Natural killer cell (primary cell): ENCODE measurements around the gene IQSEC1. TPM values are rescaled to one million over a fixed set of nuclear protein-coding genes. Genes with fewer than 3 reads are reported as not detected.

Experiments
- ATAC-seq, 3 donors: fragments of 150-1000 bp in 2 of 3; fragments of 200-7000 bp in 1 of 3; cut with Tn5 transposase; 1 replicate in 1 of 3; 2 replicates in 2 of 3; pipeline ENCODE4 v1.10.0; 2021; ENCODE audit warnings: mild to moderate bottlenecking in 2 of 3, moderate library complexity in 2 of 3
- DNase-seq, 2 donors: peaks; one replicate each; pipeline versions ENCODE4 v3.0.0 to v3.0.0-alpha.2; 2013 to 2021; ENCODE audit warnings: mixed read lengths in 1 of 2
- H3K27ac ChIP-seq: one replicate; pipeline ENCODE4 v1.5.1; 2013; ENCODE audit warnings: mild to moderate bottlenecking, low read length
- H3K27me3 ChIP-seq: one replicate; pipeline ENCODE4 v1.6.1; 2013; ENCODE audit warnings: low read length; ENCODE audit not compliant: control insufficient read depth, insufficient read depth
- H3K36me3 ChIP-seq: one replicate; pipeline ENCODE4 v1.6.1; 2013; ENCODE audit warnings: low read length; ENCODE audit not compliant: control insufficient read depth, insufficient read depth
- H3K4me1 ChIP-seq: one replicate; pipeline ENCODE4 v1.6.1; 2013; ENCODE audit warnings: low read length; ENCODE audit not compliant: control insufficient read depth, insufficient read depth
- H3K4me3 ChIP-seq: one replicate; pipeline ENCODE4 v1.5.1; 2013; ENCODE audit warnings: low read length
- H3K9me3 ChIP-seq: one replicate; pipeline ENCODE4 v1.6.1; 2013; ENCODE audit warnings: low read length; ENCODE audit not compliant: control insufficient read depth, insufficient read depth
- H3K27ac Mint-ChIP-seq, 2 donors: one replicate each; pipeline ENCODE4 v1.8.0; 2022; ENCODE audit warnings: mild to moderate bottlenecking in 2 of 2, mixed read lengths in 2 of 2, moderate library complexity in 1 of 2
- H3K27me3 Mint-ChIP-seq, 2 donors: one replicate each; pipeline ENCODE4 v1.8.0; 2022; ENCODE audit warnings: low read depth in 2 of 2, mixed read lengths in 2 of 2
- H3K36me3 Mint-ChIP-seq: one replicate; pipeline ENCODE4 v1.8.0; 2022; ENCODE audit warnings: mixed read lengths
- H3K4me1 Mint-ChIP-seq, 2 donors: one replicate each; pipeline ENCODE4 v1.8.0; 2022; ENCODE audit warnings: mixed read lengths in 2 of 2
- H3K4me3 Mint-ChIP-seq: one replicate; pipeline ENCODE4 v1.8.0; 2022; ENCODE audit warnings: mild to moderate bottlenecking, moderate library complexity, mixed read lengths
- H3K9me3 Mint-ChIP-seq, 2 donors: one replicate each; pipeline ENCODE4 v1.8.0; 2022; ENCODE audit warnings: mixed read lengths in 2 of 2
- CTCF ChIP-seq: fragments of 200-600 bp; IDR thresholded peaks from one replicate; pipeline ENCODE4 v1.8.0; 2022; ENCODE audit warnings: antibody characterized with exemption
- WGBS: methylation state at CpG from one replicate; pipeline ENCODE4 v1.1.7; 2013; ENCODE audit warnings: missing lambda C conversion rate; ENCODE audit not compliant: insufficient coverage; 5-methylcytosine and 5-hydroxymethylcytosine counted together
- intact Hi-C: fragments of 100-400 bp; cut with micrococcal nuclease; formaldehyde crosslinking; loops from one replicate; pipeline ENCODE4 v1.14.2; 2022
- total RNA-seq, 4 donors: library from RNA; stranded (reverse); fragments of 120-200 nt in 1 of 4; gene quantifications; one replicate each; pipeline versions ENCODE4 v1.2.3 to v1.2.4, GENCODE V29; 2013 to 2022

The IQSEC1 gene
- total RNA-seq, 3 donors from 2014 or later (not counting 1 experiment from before 2014, with no cell fraction given), result 124 to 189 (median 138) TPM

GRCh38 chr3:12933901-12934300 lies 139.3 kb downstream of the IQSEC1 start:
- DNase-seq (no peak), ATAC-seq (no peak)
- no peaks in the 10 kb centered on the region for H3K27me3 Mint-ChIP-seq
- H3K27ac Mint-ChIP-seq, result no peak overlapping the region
- Histone ChIP-seq H3K4me3 (no peak overlapping the region), H3K4me1 (peaks cover 5% of the 10 kb centered on the region), H3K27ac (no peak overlapping the region), H3K9me3 (no peaks in the 10 kb centered on the region), H3K27me3 (no peaks in the 10 kb centered on the region), H3K36me3 (peaks cover 84% of the 10 kb centered on the region)
- H3K9me3 Mint-ChIP-seq, result no peaks in the 10 kb centered on the region
- intact Hi-C loops, result no loop called here
- no peaks in the 10 kb centered on the region for H3K36me3 Mint-ChIP-seq
- WGBS, result 90% methylated on average over 7 of the region's 7 CpGs
- H3K4me1 Mint-ChIP-seq, result peaks cover 20 to 23% of the 10 kb centered on the region in 2 donors
- H3K4me3 Mint-ChIP-seq, result no peak overlapping the region
- TF ChIP-seq CTCF, result no peak

- intact Hi-C loops, result no loop called here
- Histone ChIP-seq H3K4me3 (no peak overlapping the region), H3K36me3 (peaks cover 79% of the 10 kb centered on the region), H3K4me1 (peaks cover 5% of the 10 kb centered on the region), H3K27ac (no peak overlapping the region), H3K9me3 (no peaks in the 10 kb centered on the region), H3K27me3 (no peaks in the 10 kb centered on the region)
- DNase-seq, result no peak
- no peak overlapping the region for H3K4me3 Mint-ChIP-seq
- no peaks in the 10 kb centered on the region for H3K9me3 Mint-ChIP-seq
- ATAC-seq, result no peak
- no peaks in the 10 kb centered on the region for H3K36me3 Mint-ChIP-seq
- peaks cover 25 to 28% of the 10 kb centered on the region in 2 donors for H3K4me1 Mint-ChIP-seq
- 96% methylated on average over 13 of the region's 13 CpGs for WGBS
- H3K27ac Mint-ChIP-seq, result no peak overlapping the region
- no peak for TF ChIP-seq CTCF
- H3K27me3 Mint-ChIP-seq, result no peaks in the 10 kb centered on the region
Measured at GRCh38 chr3:12932754-12933153, 140.5 kb downstream of the IQSEC1 start.

GRCh38 chr3:12932347-12932746 lies 140.9 kb downstream of the IQSEC1 start:
- 92% methylated on average over 10 of the region's 10 CpGs for WGBS
- H3K27ac Mint-ChIP-seq, result no peak overlapping the region

More at GRCh38 chr3:12932347-12932746, 140.9 kb downstream of the IQSEC1 start:
- no peaks in the 10 kb centered on the region for H3K27me3 Mint-ChIP-seq
- intact Hi-C loops, result no loop called here
- Histone ChIP-seq H3K27me3 (no peaks in the 10 kb centered on the region), H3K9me3 (no peaks in the 10 kb centered on the region), H3K4me3 (no peak overlapping the region), H3K4me1 (peaks cover 5% of the 10 kb centered on the region), H3K27ac (no peak overlapping the region), H3K36me3 (peaks cover 74% of the 10 kb centered on the region)
- no peak for TF ChIP-seq CTCF
- peaks cover 27 to 32% of the 10 kb centered on the region in 2 donors for H3K4me1 Mint-ChIP-seq
- ATAC-seq (no peak), DNase-seq (no peak)
- H3K4me3 Mint-ChIP-seq, result no peak overlapping the region
- no peaks in the 10 kb centered on the region for H3K9me3 Mint-ChIP-seq
- H3K36me3 Mint-ChIP-seq, result no peaks in the 10 kb centered on the region
